GM23338 (cell line): ENCODE results near the gene CDH4. TPM values are rescaled to one million over a fixed set of nuclear protein-coding genes. Genes with fewer than 3 reads are reported as not detected.

Experiments
- ATAC-seq: fragments of 200-7000 bp; cut with Tn5 transposase; 3 replicates; pipeline ENCODE4 v1.9.1; 2020
- DNase-seq: peaks from one replicate; pipeline ENCODE4 v3.0.0-alpha.2; 2015; ENCODE audit warnings: low spot score
- H2AFZ ChIP-seq: fragments of 200-600 bp; sonication (generic); 2 replicates; pipeline ENCODE4 v1.8.0; 2016; ENCODE audit warnings: antibody characterized with exemption, mild to moderate bottlenecking, moderate library complexity
- H3F3A ChIP-seq: fragments of 200-600 bp; sonication (generic); replicated peaks from 2 replicates; pipeline ENCODE4 v1.8.0; 2017; ENCODE audit warnings: antibody characterized with exemption, mixed run types, low read depth
- H3K27ac ChIP-seq: fragments of 200-600 bp; sonication (generic); 2 replicates; pipeline ENCODE4 v1.6.1; 2016; ENCODE audit warnings: low read depth
- H3K27me3 ChIP-seq: fragments of 200-600 bp; sonication (generic); 2 replicates; pipeline ENCODE4 v1.8.0; 2016; ENCODE audit warnings: mild to moderate bottlenecking, mixed run types, moderate library complexity; ENCODE audit not compliant: insufficient read depth
- H3K36me3 ChIP-seq: fragments of 200-600 bp; sonication (generic); 2 replicates; pipeline ENCODE4 v1.8.0; 2016; ENCODE audit warnings: mild to moderate bottlenecking; ENCODE audit not compliant: insufficient read depth
- H3K4me1 ChIP-seq: fragments of 200-600 bp; sonication (generic); 2 replicates; pipeline ENCODE4 v1.8.0; 2016; ENCODE audit warnings: mild to moderate bottlenecking, moderate library complexity; ENCODE audit not compliant: insufficient read depth
- H3K4me2 ChIP-seq: fragments of 200-600 bp; sonication (generic); 2 replicates; pipeline ENCODE4 v1.7.1; 2017; ENCODE audit warnings: mixed run types
- H3K4me3 ChIP-seq: fragments of 200-600 bp; sonication (generic); 2 replicates; pipeline ENCODE4 v1.6.1; 2016; ENCODE audit warnings: mixed run types
- H3K79me2 ChIP-seq: fragments of 200-600 bp; sonication (generic); replicated peaks from 2 replicates; pipeline ENCODE4 v1.8.0; 2017; ENCODE audit warnings: mild to moderate bottlenecking; ENCODE audit not compliant: insufficient read depth
- H3K9me2 ChIP-seq: fragments of 200-600 bp; sonication (generic); 2 replicates; pipeline ENCODE4 v1.8.0; 2017; ENCODE audit not compliant: insufficient read depth
- H4K20me1 ChIP-seq: fragments of 200-600 bp; sonication (generic); replicated peaks from 2 replicates; pipeline ENCODE4 v1.8.0; 2017; ENCODE audit warnings: mild to moderate bottlenecking; ENCODE audit not compliant: insufficient read depth
- H3K27ac Mint-ChIP-seq: 2 replicates; pipeline ENCODE4 v1.8.0; 2020; ENCODE audit warnings: inconsistent platforms, mild to moderate bottlenecking, moderate library complexity, mixed read lengths
- H3K27me3 Mint-ChIP-seq: 3 replicates; pipeline ENCODE4 v1.8.0; 2022; ENCODE audit warnings: low read depth, mild to moderate bottlenecking, moderate library complexity, mixed read lengths, inconsistent platforms; ENCODE audit not compliant: insufficient read depth, poor library complexity
- H3K36me3 Mint-ChIP-seq: 3 replicates; pipeline ENCODE4 v1.8.0; 2021; ENCODE audit warnings: low read depth, mild to moderate bottlenecking, inconsistent platforms, moderate library complexity, mixed read lengths
- H3K4me1 Mint-ChIP-seq: 3 replicates; pipeline ENCODE4 v1.8.0; 2020; ENCODE audit warnings: mild to moderate bottlenecking, inconsistent platforms, mixed read lengths
- H3K4me3 Mint-ChIP-seq: 3 replicates; pipeline ENCODE4 v1.8.0; 2021; ENCODE audit warnings: moderate library complexity, mild to moderate bottlenecking, inconsistent platforms, mixed read lengths
- H3K9me3 Mint-ChIP-seq: 3 replicates; pipeline ENCODE4 v1.8.0; 2020; ENCODE audit warnings: moderate library complexity, mild to moderate bottlenecking, inconsistent platforms, mixed read lengths
- CREB1 ChIP-seq: fragments of 250-450 bp; sonication (Bioruptor Pico); IDR thresholded peaks from 2 replicates; pipeline ENCODE4 v1.5.0; 2020; ENCODE audit warnings: low read depth, mild to moderate bottlenecking, moderate library complexity
- CTCF ChIP-seq, 2 experiments: fragments of 200-600 bp in 1 of 2; sonication (generic) in 1 of 2; conservative IDR thresholded peaks; 2 replicates each; pipeline versions ENCODE4 v1.5.1 to v1.6.1; 2016 to 2017; ENCODE audit warnings: antibody characterized with exemption in 2 of 2, low read depth in 2 of 2, mild to moderate bottlenecking in 2 of 2, moderate library complexity in 1 of 2
- ETS1 ChIP-seq: IDR thresholded peaks from 2 replicates; pipeline ENCODE4 v1.6.1; 2016; ENCODE audit warnings: antibody characterized with exemption
- EZH2 ChIP-seq: fragments of 200-600 bp; sonication (generic); IDR thresholded peaks from one replicate; pipeline ENCODE4 v1.8.0; 2017; ENCODE audit warnings: antibody characterized with exemption, mild to moderate bottlenecking, low read depth; ENCODE audit not compliant: unreplicated experiment
- EZH2phosphoT487 ChIP-seq: fragments of 200-600 bp; sonication (generic); IDR thresholded peaks from one replicate; pipeline ENCODE4 v1.8.1; 2018; ENCODE audit warnings: antibody characterized with exemption; ENCODE audit not compliant: unreplicated experiment
- JUNB ChIP-seq: IDR thresholded peaks from one replicate; pipeline ENCODE4 v1.6.1; 2016; ENCODE audit warnings: antibody characterized with exemption; ENCODE audit not compliant: unreplicated experiment
- NANOG ChIP-seq: IDR thresholded peaks from 2 replicates; pipeline ENCODE4 v1.6.1; 2016; ENCODE audit warnings: antibody characterized with exemption, borderline replicate concordance
- POLR2AphosphoS5 ChIP-seq: IDR thresholded peaks from 2 replicates; pipeline ENCODE4 v1.6.1; 2016; ENCODE audit warnings: antibody characterized with exemption, low read depth
- REST ChIP-seq: IDR thresholded peaks from one replicate; pipeline ENCODE4 v1.6.1; 2018; ENCODE audit warnings: antibody characterized with exemption; ENCODE audit not compliant: unreplicated experiment
- STAT1 ChIP-seq: IDR thresholded peaks from one replicate; pipeline ENCODE4 v1.6.1; 2016; ENCODE audit warnings: antibody characterized with exemption; ENCODE audit not compliant: unreplicated experiment
- ZNF114 ChIP-seq: fragments of 250-450 bp; sonication (Bioruptor Pico); IDR thresholded peaks from 2 replicates; pipeline ENCODE4 v1.5.0; 2020; ENCODE audit warnings: mild to moderate bottlenecking, moderate library complexity
- ZNF331 ChIP-seq: fragments of 250-450 bp; sonication (Bioruptor Pico); IDR thresholded peaks from 2 replicates; pipeline ENCODE4 v1.5.0; 2020; ENCODE audit warnings: low read depth, mild to moderate bottlenecking, moderate library complexity
- ZNF462 ChIP-seq: fragments of 250-450 bp; sonication (Bioruptor Pico); IDR thresholded peaks from 2 replicates; pipeline ENCODE4 v1.5.0; 2020; ENCODE audit warnings: mild to moderate bottlenecking, moderate library complexity
- polyA plus RNA-seq: library from polyadenylated mRNA; unstranded; fragments of >200 nt; fragmentation: Nextera tagmentation; extraction: Ambion mirVana; gene quantifications from 2 replicates; pipeline ENCODE4 v1.2.1, GENCODE V29; 2016
- total RNA-seq: library from RNA; depleted of rRNA; stranded (reverse); fragments of >200 nt; shearing (Covaris generic); gene quantifications from 2 replicates; pipeline ENCODE4 v1.2.3, GENCODE V29; 2014

CDH4 gene
- total and polyA plus RNA-seq, 2 experiments from 2014 or later: 1.2 to 4.2 TPM

GRCh38 chr20:61436283-61436666 lies 184.2 kb downstream of the CDH4 start:
- Mint-ChIP-seq H3K27ac (peak overlapping the region; percentile 99), H3K36me3 (peaks cover 18% of the 10 kb centered on the region; the same call in 2 of the 3 replicates), H3K27me3 (peaks cover 22% of the 10 kb centered on the region), H3K4me3 (peak overlapping the region; percentile 45), H3K9me3 (peaks cover 18% of the 10 kb centered on the region; the same call in 2 of the 3 replicates), H3K4me1 (peaks cover 68% of the 10 kb centered on the region)
- H3K4me3 ChIP-seq: peak overlapping the region; percentile 25; the same call in 1 of the 2 replicates
- no peak for TF ChIP-seq EZH2
- TF ChIP-seq ZNF114 (CRISPR knock-in tag): no peak
- TF ChIP-seq NANOG: no peak
- TF ChIP-seq JUNB: no peak
- TF ChIP-seq CREB1 (CRISPR knock-in tag): no peak
- TF ChIP-seq ZNF462 (CRISPR knock-in tag): peak; percentile 52
- no peak for TF ChIP-seq CTCF (conservative IDR thresholded peaks at IDR 0.05; ENCODE audit: low read depth in 2 of 2)
- TF ChIP-seq POLR2AphosphoS5: peak; percentile 27; the same call in 1 of the 2 replicates
- TF ChIP-seq STAT1: no peak
- TF ChIP-seq ZNF331: no peak
- no peak for TF ChIP-seq REST
- no peak for TF ChIP-seq ETS1
- no peak for TF ChIP-seq EZH2phosphoT487
- ATAC-seq (peak; percentile 56), DNase-seq (no peak)
- no peaks in the 10 kb centered on the region for H3K36me3 ChIP-seq
- H3K27ac ChIP-seq: peak overlapping the region; percentile 99
- H3K4me1 ChIP-seq: peaks cover 47% of the 10 kb centered on the region
- peaks cover 16% of the 10 kb centered on the region; the same call in 1 of the 2 replicates for H3F3A ChIP-seq
- peak overlapping the region; percentile 56 for H3K4me2 ChIP-seq
- H2AFZ ChIP-seq: no peak overlapping the region
- H3K9me2 ChIP-seq: peaks cover 5% of the 10 kb centered on the region; the same call in 1 of the 2 replicates
- no peaks in the 10 kb centered on the region for H4K20me1 ChIP-seq
- H3K79me2 ChIP-seq: no peaks in the 10 kb centered on the region
- H3K27me3 ChIP-seq: no peaks in the 10 kb centered on the region
